GM12878 (cell line): ENCODE results near the gene LY6G5C. TPM values are rescaled to one million over a fixed set of nuclear protein-coding genes. Genes with fewer than 3 reads are reported as not detected.

Experiments
- BRCA1 ChIP-seq: IDR thresholded peaks from 2 replicates; pipeline ENCODE4 v1.6.1; 2011; ENCODE audit warnings: low read depth, low read length, improper control_type of control experiment
- E2F8 ChIP-seq: fragments of 450-650 bp; IDR thresholded peaks from 2 replicates; pipeline ENCODE4 v1.6.1; 2018; ENCODE audit warnings: mild to moderate bottlenecking, low read depth, moderate library complexity; ENCODE audit not compliant: partially characterized antibody
- EED ChIP-seq: sonication (generic); IDR thresholded peaks from 2 replicates; pipeline ENCODE4 v1.6.1; 2016; ENCODE audit warnings: antibody characterized with exemption, low read depth
- MLLT1 ChIP-seq: fragments of 450-650 bp; IDR thresholded peaks from 2 replicates; pipeline ENCODE4 v1.6.1; 2016; ENCODE audit warnings: mild to moderate bottlenecking
- NBN ChIP-seq: fragments of 450-650 bp; IDR thresholded peaks from 2 replicates; pipeline ENCODE4 v1.6.1; 2016
- NFIC ChIP-seq: IDR thresholded peaks from 2 replicates; pipeline ENCODE4 v1.6.1; 2012; ENCODE audit warnings: low read depth, mild to moderate bottlenecking, inconsistent platforms, low read length, moderate library complexity
- NFYA ChIP-seq: IDR thresholded peaks from 2 replicates; pipeline ENCODE4 v1.6.1; 2011; ENCODE audit warnings: low read depth, mild to moderate bottlenecking, low read length, improper control_type of control experiment, borderline replicate concordance
- NKRF ChIP-seq: fragments of 450-650 bp; conservative IDR thresholded peaks from 2 replicates; pipeline ENCODE4 v1.6.1; 2017; ENCODE audit warnings: mild to moderate bottlenecking, moderate library complexity
- RUNX3 ChIP-seq: IDR thresholded peaks from 2 replicates; pipeline ENCODE4 v1.6.1; 2012; ENCODE audit warnings: low read length, inconsistent platforms
- SMARCA5 ChIP-seq: fragments of 450-650 bp; IDR thresholded peaks from 2 replicates; pipeline ENCODE4 v1.6.1; 2017; ENCODE audit warnings: mild to moderate bottlenecking
- SMC3 ChIP-seq: IDR thresholded peaks from 2 replicates; pipeline ENCODE4 v1.6.1; 2011; ENCODE audit warnings: low read length, improper control_type of control experiment, borderline replicate concordance
- TAF1 ChIP-seq: IDR thresholded peaks from 2 replicates; pipeline ENCODE4 v1.6.1; 2011; ENCODE audit warnings: mild to moderate bottlenecking, low read depth, low read length, borderline replicate concordance
- WRNIP1 ChIP-seq: IDR thresholded peaks from 2 replicates; pipeline ENCODE4 v1.6.1; 2011; ENCODE audit warnings: low read depth, low read length, improper control_type of control experiment, borderline replicate concordance
- ZBTB33 ChIP-seq: fragments of 450-650 bp; IDR thresholded peaks from 2 replicates; pipeline ENCODE4 v1.6.1; 2017; ENCODE audit warnings: mild to moderate bottlenecking
- ZNF274 ChIP-seq: IDR thresholded peaks from one replicate; pipeline ENCODE4 v1.8.0; 2011; ENCODE audit not compliant: insufficient read length, insufficient read depth
- ZNF687 ChIP-seq: fragments of 450-650 bp; IDR thresholded peaks from 2 replicates; pipeline ENCODE4 v1.6.1; 2017; ENCODE audit warnings: mild to moderate bottlenecking, moderate library complexity
- ZZZ3 ChIP-seq: IDR thresholded peaks from 2 replicates; pipeline ENCODE4 v1.6.1; 2011; ENCODE audit warnings: low read depth; ENCODE audit not compliant: control insufficient read depth, insufficient read length
- polyA plus RNA-seq, 11 experiments: library from polyadenylated mRNA; depleted of rRNA in 4 of 11; unstranded in 6 of 11; stranded (reverse) in 5 of 11; fragments of >200 nt; fragmentation: Nextera tagmentation in 4 of 11; fragmentation: Illumina TruSeq in 1 of 11; extraction: Ambion mirVana in 4 of 11; extraction: Trizol in 1 of 11; gene quantifications; 1 replicate in 1 of 11; 2 replicates in 10 of 11; pipeline versions ENCODE4 v1.2.1 to v1.2.3, GENCODE V29; 2011 to 2016; ENCODE audit warnings: inconsistent platforms in 2 of 11, missing spikeins in 2 of 11, low read depth in 1 of 11
- total RNA-seq, 4 experiments: library from RNA; depleted of rRNA in 3 of 4; stranded (reverse); fragments of >200 nt in 3 of 4; fragmentation: Illumina TruSeq in 1 of 4; extraction: Trizol in 1 of 4; gene quantifications; 2 replicates each; pipeline versions ENCODE4 v1.2.1 to v1.2.3, GENCODE V29; 2013 to 2021

Gene LY6G5C
- total and polyA plus RNA-seq, 10 of the 15 experiments (the other 5 are each of a cell fraction or from before 2014, with no cell fraction given) = 0.76 to 6.1 (median 1.7) TPM

- TF ChIP-seq ZNF687 (peak; percentile 77; the same call in 1 of the 2 replicates), E2F8 (peak; percentile 49), SMC3 (0 out of 2 replicates have a peak, but pooled peaks have one; percentile 5), MLLT1 (no peak), ZNF274 (no peak), NKRF (peak; percentile 92), BRCA1 (no peak), ZBTB33 (no peak), EED (no peak; the same call in 1 of the 2 replicates), WRNIP1 (no peak), TAF1 (peak; percentile 82; the same call in 1 of the 2 replicates), RUNX3 (peak; percentile 60), NBN (no peak), ZZZ3 (no peak), NFYA (no peak), NFIC (peak; percentile 37; the same call in 1 of the 2 replicates), SMARCA5 (no peak)
Measured at GRCh38 chr6:31660381-31661261, 20.2 kb downstream of the LY6G5C start, which contains the start of gene C6orf47 (continued).
